ENCODE data around the gene SSTR5.
"Not testable (repeated sequence)": the region's sequence is repeated elsewhere in the genome, so short reads cannot be mapped to it uniquely, and the experiment has no call there.

Gene SSTR5

GRCh38 chr16:1072526-1073261 lies at the start of gene SSTR5:
TSS of gene SSTR5 (plus strand) at chr16:1072747. CDS start at chr16:1078869, 6,122 bp downstream.
- no peak for DNase-seq

GRCh38 chr16:1024138-1024537 lies 48.4 kb upstream of the SSTR5 start:
- DNase-seq = no peak

GRCh38 chr16:1025183-1025809 lies 47.3 kb upstream of the SSTR5 start:
- DNase-seq = not testable (repeated sequence)

GRCh38 chr16:1026057-1026783 lies 46.3 kb upstream of the SSTR5 start:
- no peak for DNase-seq

- no peak for DNase-seq
Measured at GRCh38 chr16:1026784-1027500, 45.6 kb upstream of the SSTR5 start.

- no peak for DNase-seq
Measured at GRCh38 chr16:1027501-1027815, 45.1 kb upstream of the SSTR5 start.

GRCh38 chr16:1028056-1028455 lies 44.5 kb upstream of the SSTR5 start:
- no peak for DNase-seq

- no peak for DNase-seq
Measured at GRCh38 chr16:1028524-1029258, 43.9 kb upstream of the SSTR5 start.

GRCh38 chr16:1029259-1029545 lies 43.3 kb upstream of the SSTR5 start:
- no peak for DNase-seq

GRCh38 chr16:1030473-1030901 lies 42.1 kb upstream of the SSTR5 start:
- DNase-seq = no peak

- no peak for DNase-seq
Measured at GRCh38 chr16:1031666-1032065, 40.9 kb upstream of the SSTR5 start.

- no peak for DNase-seq
Measured at GRCh38 chr16:1032607-1033006, 39.9 kb upstream of the SSTR5 start.

GRCh38 chr16:1033128-1033679 lies 39.3 kb upstream of the SSTR5 start:
- no peak for DNase-seq

GRCh38 chr16:1034230-1035065 lies 38.1 kb upstream of the SSTR5 start:
- DNase-seq = no peak

- no peak for DNase-seq
Measured at GRCh38 chr16:1035066-1035415, 37.5 kb upstream of the SSTR5 start.

GRCh38 chr16:1036166-1036565 lies 36.4 kb upstream of the SSTR5 start:
- DNase-seq = no peak

GRCh38 chr16:1036726-1037393 lies 35.7 kb upstream of the SSTR5 start:
- no peak for DNase-seq

GRCh38 chr16:1037394-1038257 lies 34.9 kb upstream of the SSTR5 start:
- no peak for DNase-seq

- no peak for DNase-seq
Measured at GRCh38 chr16:1038932-1039331, 33.6 kb upstream of the SSTR5 start.

- no peak for DNase-seq
Measured at GRCh38 chr16:1039762-1040161, 32.8 kb upstream of the SSTR5 start.

Measured in activated gamma-delta T cell treated with Interleukin-2 at 50 U/mL for 16 hours (primary cell).